NCI-H446 (cell line): ENCODE measurements around the gene ANKRD28.
A peak's percentile ranks its signal among the peaks of the same experiment; 100 is the strongest.
"Not testable (repeated sequence)": the region's sequence is repeated elsewhere in the genome, so short reads cannot be mapped to it uniquely, and the experiment has no call there.

ENCODE experiments used
- DNase-seq, 2 experiments: peaks; one replicate each; lab custom pipeline; 2025; lab: John Stamatoyannopoulos, UW

The ANKRD28 gene

GRCh38 chr3:15797642-15798303 is at the start of gene ANKRD28:
Gene ANKRD28 (minus strand): TSS chr3:15797979. CDS start chr3:15796521, 1,458 bp downstream.
- peak in 1 of 2 experiments; percentile 24 for DNase-seq

- no peak for DNase-seq
These were observed 49.5 kb upstream of the ANKRD28 start for GRCh38 chr3:15847239-15847638.

- no peak for DNase-seq
These were observed 48.8 kb upstream of the ANKRD28 start for GRCh38 chr3:15846606-15847005.

- DNase-seq, result no peak
These were observed 47.7 kb upstream of the ANKRD28 start for GRCh38 chr3:15845475-15845874.

GRCh38 chr3:15844889-15845288 is 47.1 kb upstream of the ANKRD28 start:
- no peak for DNase-seq

- DNase-seq, result not testable (repeated sequence)
These were observed 43.6 kb upstream of the ANKRD28 start for GRCh38 chr3:15841091-15841973.

- DNase-seq, result no peak
These were observed 41.8 kb upstream of the ANKRD28 start for GRCh38 chr3:15839568-15839967.

- no peak for DNase-seq
These were observed 34.1 kb upstream of the ANKRD28 start for GRCh38 chr3:15831927-15832326.

- DNase-seq, result no peak
These were observed 27.2 kb upstream of the ANKRD28 start for GRCh38 chr3:15825016-15825415.

GRCh38 chr3:15823092-15823491 is 25.3 kb upstream of the ANKRD28 start:
- peak; percentile 2 to 36 for DNase-seq

- no peak for DNase-seq
These were observed 24.5 kb upstream of the ANKRD28 start for GRCh38 chr3:15822281-15822680.

- DNase-seq, result no peak
These were observed 23.1 kb upstream of the ANKRD28 start for GRCh38 chr3:15820911-15821310.

- no peak for DNase-seq
These were observed 21.8 kb upstream of the ANKRD28 start for GRCh38 chr3:15819576-15819975.

GRCh38 chr3:15819043-15819442 is 21.3 kb upstream of the ANKRD28 start:
- no peak for DNase-seq

GRCh38 chr3:15815696-15816095 is 17.9 kb upstream of the ANKRD28 start:
- DNase-seq, result peak in 1 of 2 experiments; percentile 24

- not testable (repeated sequence) for DNase-seq
These were observed 15.3 kb upstream of the ANKRD28 start for GRCh38 chr3:15813079-15813478.

- DNase-seq, result peak in 1 of 2 experiments; percentile 19
These were observed 14.4 kb upstream of the ANKRD28 start for GRCh38 chr3:15812183-15812582.

- DNase-seq, result no peak
These were observed 12.9 kb upstream of the ANKRD28 start for GRCh38 chr3:15810702-15811101.

GRCh38 chr3:15809313-15809712 is 11.5 kb upstream of the ANKRD28 start:
- no peak for DNase-seq

GRCh38 chr3:15808679-15809310 is 11.0 kb upstream of the ANKRD28 start:
- no peak for DNase-seq

GRCh38 chr3:15805756-15806266 is 8.0 kb upstream of the ANKRD28 start:
- no peak for DNase-seq

- no peak for DNase-seq
These were observed 6.8 kb upstream of the ANKRD28 start for GRCh38 chr3:15804553-15805095.
